A549 (cell line): ENCODE data around the gene SALL4. TPM values are rescaled to one million over a fixed set of nuclear protein-coding genes. Genes with fewer than 3 reads are reported as not detected.

ENCODE experiments used
- ATAC-seq, 2 experiments: fragments of 200-7000 bp in 1 of 2; fragments of >200 bp in 1 of 2; cut with Nextera tagmentation in 1 of 2; cut with Tn5 transposase in 1 of 2; 3 replicates each; pipeline versions ENCODE4 v1.8.0 to v1.9.1; 2018 to 2020; ENCODE audit warnings: mild to moderate bottlenecking in 1 of 2, moderate library complexity in 1 of 2
- CTCF ChIA-PET: fragments of 300-600 bp; sonication (Branson Sonifier 250); formaldehyde crosslinking; extraction: SDS; loops from one replicate; lab custom pipeline; 2021; ENCODE audit warnings: antibody characterized with exemption, inconsistent platforms; lab: Yijun Ruan, JAX
- POLR2A ChIA-PET: fragments of 350-600 bp; formaldehyde crosslinking; extraction: SDS; loops from one replicate; lab custom pipeline; 2021; ENCODE audit warnings: antibody characterized with exemption, inconsistent platforms; lab: Yijun Ruan, JAX
- DNase-seq, 2 experiments: peaks; one replicate each; pipeline versions ENCODE4 v3.0.0 to v3.0.0-alpha.2; 2011 to 2016; ENCODE audit warnings: low read depth in 1 of 2, low spot score in 1 of 2
- FAIRE-seq: peaks from 2 replicates; lab custom pipeline; 2011; peaks lifted over from hg19 to GRCh38; lab: Jason Lieb, UNC
- H3K27ac ChIP-seq, 2 experiments: fragments of >200 bp; sonication (Bioruptor Twin); formaldehyde crosslinking; 3 replicates each; pipeline ENCODE4 v1.5.1; 2016 to 2017
- H3K4me1 ChIP-seq: fragments of >200 bp; sonication (Bioruptor Twin); formaldehyde crosslinking; 3 replicates; pipeline ENCODE4 v1.6.1; 2016
- H3K4me2 ChIP-seq: fragments of >200 bp; sonication (Bioruptor Twin); formaldehyde crosslinking; 3 replicates; pipeline ENCODE4 v1.6.1; 2016
- H3K4me3 ChIP-seq: fragments of >200 bp; sonication (Bioruptor Twin); formaldehyde crosslinking; 3 replicates; pipeline ENCODE4 v1.5.1; 2016
- H3K9me3 ChIP-seq: fragments of >200 bp; sonication (Bioruptor Twin); formaldehyde crosslinking; 3 replicates; pipeline ENCODE4 v1.6.1; 2016
- BCL3 ChIP-seq: fragments of >200 bp; sonication (Bioruptor Twin); formaldehyde crosslinking; IDR thresholded peaks from 3 replicates; pipeline ENCODE4 v1.6.1; 2016
- CHD2 ChIP-seq: fragments of 150-350 bp; IDR thresholded peaks from 2 replicates; pipeline ENCODE4 v1.6.1; 2014; ENCODE audit warnings: low read length; ENCODE audit not compliant: partially characterized antibody
- CHD4 ChIP-seq: fragments of 200-600 bp; sonication (generic); IDR thresholded peaks from 2 replicates; pipeline ENCODE4 v1.6.1; 2016; ENCODE audit warnings: antibody characterized with exemption, mild to moderate bottlenecking, borderline replicate concordance
- EHF ChIP-seq: fragments of 250-450 bp; sonication (Bioruptor Pico); IDR thresholded peaks from 2 replicates; pipeline ENCODE4 v1.5.0; 2020; ENCODE audit warnings: mild to moderate bottlenecking
- EHMT2 ChIP-seq: fragments of 200-600 bp; sonication (generic); IDR thresholded peaks from 2 replicates; pipeline ENCODE4 v1.6.1; 2016; ENCODE audit warnings: antibody characterized with exemption, low read depth, mild to moderate bottlenecking, moderate library complexity
- ESRRA ChIP-seq: fragments of 150-350 bp; IDR thresholded peaks from 2 replicates; pipeline ENCODE4 v1.6.1; 2014; ENCODE audit warnings: mild to moderate bottlenecking, low read length, borderline replicate concordance
- FOSB ChIP-seq: fragments of 250-450 bp; sonication (Bioruptor Pico); IDR thresholded peaks from 2 replicates; pipeline ENCODE4 v1.5.0; 2020; ENCODE audit warnings: mild to moderate bottlenecking, moderate library complexity
- HDAC2 ChIP-seq: fragments of 200-600 bp; sonication (generic); IDR thresholded peaks from 2 replicates; pipeline ENCODE4 v1.6.1; 2016
- HOXA7 ChIP-seq: fragments of 250-450 bp; sonication (Bioruptor Pico); IDR thresholded peaks from 2 replicates; pipeline ENCODE4 v1.5.0; 2020; ENCODE audit warnings: mild to moderate bottlenecking, moderate library complexity
- HOXB5 ChIP-seq: fragments of 250-450 bp; sonication (Bioruptor Pico); IDR thresholded peaks from 2 replicates; pipeline ENCODE4 v1.5.0; 2020; ENCODE audit warnings: mild to moderate bottlenecking, moderate library complexity
- JUN ChIP-seq, 2 experiments: fragments of >200 bp; sonication (Bioruptor Twin); formaldehyde crosslinking; IDR thresholded peaks; 2 replicates in 1 of 2; 3 replicates in 1 of 2; pipeline ENCODE4 v1.6.1; 2016 to 2017
- MAFK ChIP-seq: fragments of 450-650 bp; IDR thresholded peaks from 2 replicates; pipeline ENCODE4 v1.6.1; 2014; ENCODE audit not compliant: partially characterized antibody
- NFE2L2 ChIP-seq: fragments of 150-350 bp; conservative IDR thresholded peaks from 2 replicates; pipeline ENCODE4 v1.6.1; 2014; ENCODE audit warnings: low read length
- NR3C1 ChIP-seq: fragments of >200 bp; sonication (Bioruptor Twin); formaldehyde crosslinking; IDR thresholded peaks from 3 replicates; pipeline ENCODE4 v1.6.1; 2017
- POLR2AphosphoS2 ChIP-seq: conservative IDR thresholded peaks from 2 replicates; pipeline ENCODE4 v1.6.1; 2012; ENCODE audit warnings: low read length, improper control_type of control experiment, inconsistent platforms
- RAD21 ChIP-seq, 2 experiments: fragments of >200 bp in 1 of 2; sonication (Bioruptor Twin) in 1 of 2; formaldehyde crosslinking in 1 of 2; IDR thresholded peaks in 1 of 2; conservative IDR thresholded peaks in 1 of 2; 2 replicates in 1 of 2; 3 replicates in 1 of 2; pipeline ENCODE4 v1.6.1; 2012 to 2018; ENCODE audit warnings: inconsistent platforms in 1 of 2
- RCOR1 ChIP-seq: fragments of 150-350 bp; IDR thresholded peaks from 2 replicates; pipeline ENCODE4 v1.6.1; 2014; ENCODE audit warnings: antibody characterized with exemption, low read length, low read depth
- REST ChIP-seq: fragments of 200-600 bp; sonication (generic); IDR thresholded peaks from 2 replicates; pipeline ENCODE4 v1.6.1; 2016; ENCODE audit warnings: antibody characterized with exemption, mild to moderate bottlenecking, moderate library complexity
- RNF2 ChIP-seq: fragments of 200-600 bp; sonication (generic); IDR thresholded peaks from 2 replicates; pipeline ENCODE4 v1.6.1; 2016; ENCODE audit warnings: low read depth, mild to moderate bottlenecking, antibody characterized with exemption, moderate library complexity, borderline replicate concordance
- SREBF2 ChIP-seq: fragments of 450-650 bp; IDR thresholded peaks from 2 replicates; pipeline ENCODE4 v1.6.1; 2014; ENCODE audit warnings: mild to moderate bottlenecking, moderate library complexity
- TFCP2L1 ChIP-seq: fragments of 250-450 bp; sonication (Bioruptor Pico); IDR thresholded peaks from 2 replicates; pipeline ENCODE4 v1.5.0; 2021; ENCODE audit warnings: mild to moderate bottlenecking
- TP53 ChIP-seq: fragments of 250-450 bp; sonication (Bioruptor Pico); IDR thresholded peaks from 2 replicates; pipeline ENCODE4 v1.5.0; 2021; ENCODE audit warnings: mild to moderate bottlenecking, moderate library complexity
- ZC3H11A ChIP-seq: fragments of 450-650 bp; IDR thresholded peaks from 2 replicates; pipeline ENCODE4 v1.6.1; 2014; ENCODE audit warnings: antibody characterized with exemption, mild to moderate bottlenecking
- ZFP36 ChIP-seq: fragments of 450-650 bp; IDR thresholded peaks from 2 replicates; pipeline ENCODE4 v1.6.1; 2014; ENCODE audit warnings: borderline replicate concordance; ENCODE audit not compliant: partially characterized antibody
- ZNF302 ChIP-seq: fragments of 250-450 bp; sonication (Bioruptor Pico); IDR thresholded peaks from 2 replicates; pipeline ENCODE4 v1.9.0; 2021; ENCODE audit warnings: inconsistent platforms, mild to moderate bottlenecking, moderate library complexity
- WGBS: methylation state at CpG from one replicate; pipeline ENCODE4 v1.1.6; 2017; ENCODE audit errors: missing lambda C conversion rate; 5-methylcytosine and 5-hydroxymethylcytosine counted together
- polyA plus RNA-seq, 4 experiments: library from polyadenylated mRNA; depleted of rRNA in 3 of 4; stranded (reverse); fragments of >200 nt; fragmentation: RNase III in 1 of 4; extraction: RNeasy Plus Mini Kit Qiagen cat#74134 plus additional on column Dnase treatment in 1 of 4; gene quantifications; 2 replicates in 3 of 4; 3 replicates in 1 of 4; pipeline ENCODE4 v1.2.3, GENCODE V29; 2011 to 2017

The SALL4 gene
- polyA plus RNA-seq, 2 of the 4 experiments (the other 2 are of a cell fraction), result 2.3 to 7.6 TPM

- peak; percentile 46 to 60; a peak in 4 of 6 replicates for ATAC-seq
- H3K9me3 ChIP-seq, result no peaks in the 10 kb centered on the region
- no peak overlapping the region for H3K27ac ChIP-seq
- peaks cover 26% of the 10 kb centered on the region for H3K4me1 ChIP-seq
- no peak for FAIRE-seq
- WGBS, result 74% methylated on average over 5 of the region's 5 CpGs
- ChIA-PET POLR2A (no interaction called here), CTCF (interaction anchor here (1.6 kb wide), 1 partner anchor 10 kb away, joined by 3 read pairs; no protein-coding TSS in a partner anchor)
- no peak for TF ChIP-seq RAD21 (conservative IDR thresholded peaks at IDR 0.05 in 1 of 2, IDR thresholded peaks at IDR 0.05 in 1 of 2)
- TF ChIP-seq CHD2, result no peak
- TF ChIP-seq RCOR1, result no peak
- no peak overlapping the region for H3K4me3 ChIP-seq
- DNase-seq, result no peak
- H3K4me2 ChIP-seq, result no peak overlapping the region
Measured at GRCh38 chr20:51736947-51737346, 65.4 kb downstream of the SALL4 start.

- 0 out of 3 replicates have a peak overlapping the region, but pooled peaks have one; percentile 20 for H3K4me2 ChIP-seq
- peak; percentile 19 to 53; a peak in 3 of 6 replicates for ATAC-seq
- 67% methylated on average over 11 of the region's 11 CpGs for WGBS
- no peak overlapping the region for H3K4me3 ChIP-seq
- no peak for DNase-seq
- ChIA-PET CTCF (interaction anchor here (0.6 to 1.6 kb wide), 4 partner anchors 9 to 64 kb away, joined by 3 to 4 read pairs (median 4); no protein-coding TSS in a partner anchor), POLR2A (interaction anchor here (1.3 kb wide), 1 partner anchor 14 kb away, joined by 4 read pairs; no protein-coding TSS in a partner anchor)
- no peak for FAIRE-seq
- no peaks in the 10 kb centered on the region for H3K9me3 ChIP-seq
- H3K27ac ChIP-seq, result peak overlapping the region in 1 of 2 experiments; percentile 54; a peak in 2 of 6 replicates
- H3K4me1 ChIP-seq, result peaks cover 24% of the 10 kb centered on the region
- no peak for TF ChIP-seq FOSB (CRISPR knock-in tag)
- no peak for TF ChIP-seq ZFP36
- no peak for TF ChIP-seq HOXB5 (CRISPR knock-in tag)
- no peak for TF ChIP-seq TFCP2L1 (CRISPR knock-in tag)
- TF ChIP-seq RNF2, result no peak
- no peak for TF ChIP-seq SREBF2
Measured at GRCh38 chr20:51735728-51736600, 66.4 kb downstream of the SALL4 start.

GRCh38 chr20:51734876-51735720 lies 67.2 kb downstream of the SALL4 start:
- Histone ChIP-seq H3K9me3 (no peaks in the 10 kb centered on the region), H3K4me3 (no peak overlapping the region), H3K4me1 (peaks cover 24% of the 10 kb centered on the region), H3K27ac (peak overlapping the region in 1 of 2 experiments; percentile 54; a peak in 2 of 6 replicates), H3K4me2 (no peak overlapping the region)
- POLR2A ChIA-PET, result interaction anchor here (1.3 kb wide), 1 partner anchor 15 kb away, joined by 4 read pairs; no protein-coding TSS in a partner anchor
- CTCF ChIA-PET, result interaction anchor here (0.6 to 1.5 kb wide), 3 partner anchors 29 to 65 kb away, joined by 3 to 4 read pairs (median 4); no protein-coding TSS in a partner anchor
- no peak for TF ChIP-seq NFE2L2
- no peak for TF ChIP-seq HOXA7 (CRISPR knock-in tag)
- no peak for TF ChIP-seq MAFK
- no peak for TF ChIP-seq NR3C1
- no peak for TF ChIP-seq CHD4
- no peak for TF ChIP-seq HDAC2
- TF ChIP-seq TFCP2L1 (CRISPR knock-in tag), result no peak
- TF ChIP-seq RCOR1, result no peak
- TF ChIP-seq JUN (IDR thresholded peaks at IDR 0.05), result no peak
- TF ChIP-seq ESRRA, result no peak
- TF ChIP-seq TP53 (CRISPR knock-in tag), result no peak
- TF ChIP-seq CHD2, result no peak
- no peak for TF ChIP-seq ZNF302 (CRISPR knock-in tag)
- no peak for TF ChIP-seq ZC3H11A
- TF ChIP-seq BCL3, result no peak
- no peak for TF ChIP-seq EHMT2
- no peak for TF ChIP-seq POLR2AphosphoS2
- TF ChIP-seq EHF (CRISPR knock-in tag), result no peak
- no peak for TF ChIP-seq REST
- peak in 1 of 2 experiments; percentile 66; a peak in 3 of 6 replicates for ATAC-seq
- 50% methylated on average over 12 of the region's 13 CpGs for WGBS
- peak in 1 of 2 experiments; percentile 46 for DNase-seq
- FAIRE-seq, result peak; percentile 7
